NCI-H187 treated with DMSO at 0.1 percent for 48 hours (cell line): Measurements from ENCODE around the gene SNAP25.

Experiments used
- DNase-seq: peaks from one replicate; lab custom pipeline; 2025; lab: John Stamatoyannopoulos, UW

SNAP25 gene

DNA sequence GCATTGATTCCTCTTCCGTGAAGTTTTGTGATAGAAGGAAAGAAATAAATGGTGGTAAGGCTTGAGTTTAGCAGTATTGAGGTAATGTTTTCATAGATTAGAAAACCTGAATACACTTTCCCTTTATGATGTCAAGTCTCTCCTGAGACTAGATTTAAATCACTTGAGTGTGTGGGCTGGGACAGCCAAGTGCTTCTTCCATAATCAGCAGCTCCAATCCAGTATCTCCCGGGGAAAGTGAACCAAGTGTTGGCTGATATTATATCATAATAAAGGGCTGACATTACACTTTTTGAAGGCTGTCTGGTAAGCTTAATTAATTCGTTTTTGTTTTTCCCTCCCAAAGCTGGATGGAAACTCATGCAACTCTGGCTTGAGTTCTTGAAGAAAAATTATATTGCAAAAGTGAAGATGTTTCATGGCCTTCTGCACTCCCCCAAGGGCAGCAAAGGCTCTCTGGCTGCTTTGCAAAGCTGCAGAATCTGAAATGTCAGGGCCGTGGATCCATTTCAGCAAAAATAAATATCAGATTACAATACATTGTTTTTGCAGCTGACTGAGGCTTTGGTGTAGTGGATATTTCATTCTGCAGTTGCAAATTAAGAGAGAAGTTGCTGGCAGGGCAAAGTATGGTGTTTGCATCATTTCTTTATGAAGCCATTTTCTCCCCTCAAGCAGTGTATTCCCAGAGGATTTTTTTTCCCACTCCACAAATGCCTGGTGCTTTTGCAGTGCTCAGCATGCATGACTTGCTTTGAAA is 114.2 kb downstream of the SNAP25 start:
- DNase-seq: peak; percentile 77

DNA sequence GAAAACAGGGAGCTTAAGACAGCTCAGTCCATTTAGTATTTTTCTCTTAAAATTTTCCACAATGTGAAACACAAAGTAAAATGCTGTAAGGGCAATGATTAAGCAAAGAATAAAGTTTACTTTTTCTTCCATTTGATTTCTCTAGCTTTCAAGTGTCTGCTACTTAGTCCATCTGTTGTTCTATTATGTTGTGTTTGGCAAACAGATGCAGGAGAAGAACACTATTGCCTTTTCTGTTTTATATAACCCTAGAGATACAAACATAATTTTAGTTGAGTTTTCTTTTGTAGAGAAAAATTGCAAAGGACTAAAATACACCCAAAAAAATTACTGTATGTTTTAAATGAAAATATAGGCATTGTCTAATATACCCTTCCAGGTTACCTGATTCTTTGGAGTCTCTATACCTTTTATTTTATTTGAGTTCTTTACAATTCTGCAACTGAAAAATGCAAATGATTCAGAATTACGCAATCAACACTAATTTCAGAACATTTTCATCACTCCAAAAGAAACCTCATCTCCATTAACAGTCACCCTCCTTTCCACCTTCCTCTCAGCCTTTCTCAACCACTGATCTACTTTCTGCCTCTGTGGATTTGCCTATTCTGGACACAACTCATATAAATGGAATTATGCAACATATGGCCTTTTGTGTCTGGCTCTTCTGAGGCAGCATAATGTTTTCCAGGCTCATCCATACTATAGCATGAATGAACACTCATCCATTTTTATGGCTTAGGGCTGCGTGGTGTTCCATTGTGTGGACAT is 118.5 kb downstream of the SNAP25 start:
- DNase-seq: no peak

DNA sequence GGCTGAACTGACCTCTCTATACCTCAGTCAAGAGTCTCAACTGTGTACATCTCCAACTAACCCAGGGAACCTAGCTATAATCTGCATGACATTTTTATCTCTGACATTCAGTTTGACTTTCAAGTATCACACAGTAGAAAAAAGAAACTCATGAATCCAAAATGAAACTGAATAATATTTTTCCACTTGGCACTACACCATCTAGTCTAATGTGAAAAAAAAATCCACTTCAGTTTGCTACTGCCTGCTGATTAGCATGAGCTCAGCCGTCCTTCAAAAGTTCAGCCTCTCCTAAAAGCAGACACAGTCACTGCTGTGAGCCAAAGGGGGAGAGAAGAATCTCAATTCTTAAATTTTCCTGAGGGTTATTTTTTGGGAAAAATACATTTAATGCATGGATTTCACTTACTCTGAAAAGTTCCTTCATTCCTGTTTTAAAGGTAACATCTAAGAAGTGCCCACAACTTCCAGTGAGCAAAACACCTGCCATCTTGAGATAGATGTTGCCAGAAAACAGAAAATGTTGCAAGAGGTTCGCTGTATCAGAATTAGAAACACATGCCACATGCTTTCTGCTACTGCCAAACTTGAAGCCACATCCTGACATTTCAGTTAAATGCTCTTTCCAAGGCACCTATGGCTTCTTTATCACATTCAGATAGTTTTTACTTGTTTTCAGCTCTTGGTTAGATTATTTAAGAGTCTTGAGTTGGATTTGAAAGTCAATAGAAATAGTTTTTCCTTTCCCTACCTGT is 120.0 kb downstream of the SNAP25 start:
- no peak for DNase-seq

DNA sequence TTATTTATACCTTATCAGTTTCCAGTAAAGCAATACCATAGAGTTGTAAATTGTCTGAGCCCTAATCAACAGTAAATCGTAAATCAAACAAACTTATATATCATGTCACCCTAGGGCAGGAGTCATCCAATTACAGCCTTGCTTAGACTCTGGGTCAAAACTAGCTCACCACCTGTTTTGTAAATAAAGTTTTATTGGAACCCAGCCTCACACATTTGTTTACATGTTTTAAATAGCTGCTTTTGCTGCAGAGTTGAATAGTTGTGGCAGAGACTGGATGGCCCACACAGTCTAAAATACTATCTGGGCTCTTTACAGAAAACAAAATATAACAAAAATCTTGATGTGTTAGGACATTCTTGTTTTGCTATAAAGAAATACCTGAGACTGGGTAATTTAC is 121.0 kb downstream of the SNAP25 start:
- no peak for DNase-seq

DNA sequence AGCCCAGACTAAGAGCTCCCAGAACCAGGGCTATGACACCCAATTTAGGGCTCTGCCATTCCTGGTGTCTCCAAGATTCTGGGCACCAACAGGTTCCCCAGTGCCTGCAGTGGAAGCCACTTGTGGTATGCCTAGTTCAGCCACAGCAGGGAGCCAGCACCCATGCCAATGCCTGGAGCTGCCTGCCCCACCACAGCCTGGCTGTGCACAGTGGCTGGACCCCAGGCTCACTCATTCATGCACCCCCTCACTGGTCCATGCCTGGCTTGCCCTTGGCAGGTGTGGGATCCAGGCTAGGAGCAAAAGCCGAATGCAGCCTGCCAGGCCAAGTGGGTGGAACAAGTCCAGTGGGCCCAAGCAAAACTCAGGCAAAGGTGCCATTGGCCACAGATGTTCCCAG is 123.5 kb downstream of the SNAP25 start:
- DNase-seq: no peak

DNA sequence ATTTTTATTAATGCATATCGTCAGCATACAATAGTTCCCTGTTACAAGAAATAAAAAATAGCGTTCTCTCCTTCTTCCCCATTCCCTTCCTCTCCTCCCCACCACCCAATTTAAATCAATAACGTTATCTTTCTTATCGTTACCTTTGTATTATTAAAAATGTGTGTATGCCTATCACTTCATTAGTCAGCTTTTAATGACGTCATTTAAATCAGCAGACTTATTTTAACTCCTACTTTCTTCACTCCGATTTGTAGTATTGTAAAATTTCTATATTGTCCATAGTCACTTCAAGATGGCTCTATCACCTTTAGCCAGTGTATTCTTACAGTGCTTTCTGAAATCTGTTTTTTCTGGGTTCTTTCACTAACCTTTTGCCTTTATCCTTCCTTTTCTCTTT is 126.3 kb downstream of the SNAP25 start:
- no peak for DNase-seq

DNA sequence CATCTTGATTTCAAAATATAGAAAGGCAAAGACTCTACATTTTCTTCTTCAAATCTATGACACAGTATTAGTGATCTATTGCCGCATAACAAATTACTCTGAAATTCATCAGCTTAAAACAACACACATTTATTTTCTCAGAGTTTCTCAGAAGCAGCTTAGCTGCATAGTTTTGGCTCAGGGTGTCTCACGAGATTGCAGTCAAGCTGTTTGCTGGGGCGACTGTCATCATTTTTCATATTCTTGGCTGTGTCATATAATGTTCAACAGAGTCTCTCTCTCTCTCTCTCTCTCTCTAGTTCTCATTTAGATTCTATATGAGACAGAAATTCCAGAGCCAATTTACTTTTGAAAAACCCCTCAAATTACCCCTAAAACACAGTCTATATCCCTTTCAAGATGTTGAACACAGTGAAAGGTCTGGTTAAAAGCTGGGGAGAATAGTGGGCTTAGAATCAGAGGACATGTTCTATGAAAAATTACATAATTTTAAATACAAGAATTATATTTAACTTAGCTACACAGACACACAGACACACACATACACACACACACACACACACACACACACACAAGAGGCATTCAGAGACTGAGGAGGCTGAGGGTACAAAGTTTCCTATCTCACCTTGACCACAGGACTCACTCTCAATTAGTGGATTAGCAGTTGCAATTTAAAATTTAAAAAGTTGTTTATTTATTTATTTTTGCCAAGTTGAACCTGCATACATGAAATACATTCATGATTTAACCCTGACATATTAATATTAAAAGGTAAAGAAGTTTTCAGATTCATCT is 128.7 kb downstream of the SNAP25 start:
- no peak for DNase-seq

DNA sequence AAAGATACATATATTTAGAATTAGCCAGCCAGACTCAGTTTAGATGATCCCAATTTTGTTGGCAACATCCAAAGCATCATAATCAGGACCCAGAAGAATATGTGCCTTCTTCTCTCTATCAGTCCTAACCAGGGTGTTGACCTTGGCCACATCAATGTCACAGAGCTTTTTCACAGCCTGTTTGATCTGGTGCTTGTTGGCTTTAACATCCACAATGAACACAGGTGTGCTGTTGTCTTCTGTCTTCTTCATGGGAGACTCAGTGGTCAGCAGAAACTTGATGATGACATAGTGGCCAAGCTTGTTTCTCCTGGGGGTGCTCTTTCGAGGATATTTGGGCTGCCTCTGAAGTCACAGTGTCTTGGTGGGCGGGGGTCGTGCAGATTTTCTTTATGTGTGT is 130.5 kb downstream of the SNAP25 start:
- DNase-seq: no peak

DNA sequence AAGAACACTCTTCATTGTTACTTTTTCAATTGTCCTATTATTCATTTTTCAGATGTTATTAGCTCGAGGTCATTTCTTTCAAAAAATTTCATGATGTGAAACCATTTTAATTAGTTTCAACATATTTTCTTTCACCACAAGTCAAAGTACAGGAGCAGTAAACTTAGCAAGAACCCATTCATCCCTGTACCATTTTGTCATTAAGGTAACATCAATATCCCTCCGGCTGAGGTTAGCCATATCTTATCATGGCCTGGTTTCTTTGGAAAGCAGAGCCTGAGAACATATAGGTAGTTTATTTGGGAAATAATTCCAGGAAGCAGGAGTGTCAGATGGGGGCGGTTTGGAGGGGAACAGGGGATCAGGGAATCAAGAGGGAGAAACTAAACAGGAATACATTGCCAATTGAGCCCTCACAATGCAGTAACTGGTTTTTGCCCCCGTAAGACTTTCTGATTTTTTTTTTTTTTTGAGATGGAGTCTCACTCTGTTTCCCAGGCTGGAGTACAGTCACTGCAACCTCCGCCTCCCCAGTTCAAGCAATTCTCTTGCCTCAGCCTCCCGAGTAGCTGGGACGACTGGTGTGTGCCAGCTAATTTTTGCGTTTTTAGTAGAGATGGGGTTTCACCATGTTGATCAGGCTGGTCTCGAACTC is 131.7 kb downstream of the SNAP25 start:
- DNase-seq: no peak

DNA sequence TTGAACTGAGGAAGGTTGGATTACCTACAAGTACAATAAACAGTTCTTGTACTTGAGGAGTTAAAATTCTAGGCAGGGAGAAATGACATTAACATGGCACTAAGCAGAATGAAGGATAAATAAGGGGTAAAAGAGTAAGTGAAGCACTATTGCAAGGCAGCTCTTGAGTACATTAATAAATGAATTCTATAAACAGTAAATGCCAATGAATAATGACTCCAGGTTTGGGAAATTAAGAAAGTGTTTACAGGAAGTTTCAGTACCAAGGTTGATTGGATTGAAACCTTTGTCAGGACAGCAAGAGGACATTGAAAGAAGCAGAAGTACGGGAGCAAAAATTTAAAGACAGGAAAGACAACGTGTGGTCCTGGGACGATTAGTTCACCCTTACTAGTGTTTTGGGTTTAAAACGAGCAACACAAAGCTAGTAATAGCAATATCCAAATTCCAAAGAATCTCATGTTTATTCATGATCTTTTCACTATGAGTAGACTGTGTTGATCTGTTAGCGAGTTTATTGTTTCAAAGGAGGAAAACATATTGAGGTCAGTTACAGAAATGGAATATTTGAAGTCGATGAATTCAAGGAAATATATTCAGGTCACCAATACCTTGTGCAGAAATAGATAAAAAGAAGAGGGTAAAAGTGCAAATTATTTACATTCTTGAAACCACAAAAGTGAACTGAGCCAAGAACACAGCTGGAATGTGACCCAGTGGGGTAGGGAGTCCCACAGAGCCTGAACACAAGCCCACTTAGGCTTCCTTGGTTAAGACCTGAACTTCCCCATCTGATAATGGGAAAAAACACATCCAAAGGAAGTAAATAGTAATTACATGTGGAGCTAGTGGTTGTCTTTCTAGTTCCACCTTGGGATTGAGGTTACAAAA is 134.5 kb downstream of the SNAP25 start:
- DNase-seq: no peak

DNA sequence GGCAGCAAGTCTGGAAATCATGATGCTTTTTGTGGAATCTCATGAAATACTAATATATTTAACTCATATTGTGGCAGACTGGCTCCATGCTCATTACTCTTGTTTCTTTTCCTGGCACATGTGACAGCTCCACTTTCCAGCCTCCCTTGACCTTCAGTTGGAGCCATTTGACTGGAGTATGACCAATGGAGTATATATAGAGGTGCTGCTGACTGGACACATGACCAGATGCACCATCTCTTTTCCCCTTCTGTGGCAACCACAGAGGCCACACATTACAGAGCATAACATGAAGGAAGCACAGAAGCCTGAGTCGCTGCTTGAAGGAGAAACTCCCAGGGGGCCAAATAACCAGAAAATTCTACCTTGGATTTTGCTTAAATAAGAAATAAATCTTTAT is 138.0 kb downstream of the SNAP25 start:
- DNase-seq: no peak
